Measurements from ENCODE around the gene CTCF. TPM values are rescaled to one million over a fixed set of nuclear protein-coding genes. Genes with fewer than 3 reads are reported as not detected.

Gene CTCF
- total RNA-seq, 1 experiment from 2014 or later = 33.1 TPM

- intact Hi-C loops (cut with micrococcal nuclease; ENCODE audit: unreplicated experiment) (no loop called here), in situ Hi-C loops (cut with HindIII; ENCODE audit: low pct_unique_long_range_greater_than_20kb, low sequenced_read_pairs) (no loop called here)
- Histone ChIP-seq H3K36me3 (ENCODE audit: control insufficient read depth, insufficient read depth, low read length) (no peaks in the 10 kb centered on the region), H3K4me1 (ENCODE audit: control insufficient read depth, insufficient read depth, low read length) (peaks cover 3% of the 10 kb centered on the region; the same call in 1 of the 2 replicates), H3K27ac (ENCODE audit: low read length) (no peak overlapping the region), H3K9me3 (ENCODE audit: control insufficient read depth, insufficient read depth, low read depth, low read length) (no peaks in the 10 kb centered on the region), H3K4me3 (ENCODE audit: low read depth in 2 of 2, low read length in 2 of 2) (no peak overlapping the region), H3K27me3 (ENCODE audit: control insufficient read depth, insufficient read depth, low read length) (no peaks in the 10 kb centered on the region)
- ChIA-PET POLR2A (no interaction called here), CTCF (no interaction called here)
- no peak for DNase-seq (ENCODE audit: low read depth, low spot score)
- TF ChIP-seq POLR2AphosphoS5 (IDR thresholded peaks at IDR 0.05; ENCODE audit: low read depth, low read length) (no peak), CTCF (IDR thresholded peaks at IDR 0.05) (no peak), SIN3A (IDR thresholded peaks at IDR 0.05; ENCODE audit: borderline replicate concordance, insufficient read depth, low read depth, low read length) (no peak), REST (IDR thresholded peaks at IDR 0.05; ENCODE audit: insufficient read depth in 1 of 2, low read depth in 2 of 2, low read length in 1 of 2) (no peak), TCF7L2 (IDR thresholded peaks at IDR 0.05; ENCODE audit: low read depth, low read length) (no peak)
- BruUV-seq (replicated peaks) = no TSS peak
- ATAC-seq = no peak
Measured at GRCh38 chr16:67654403-67654911, 92.1 kb downstream of the CTCF start.

GRCh38 chr16:67655363-67655762, 93.0 kb downstream of the CTCF start:
- ATAC-seq (no peak), DNase-seq (ENCODE audit: low read depth, low spot score) (no peak)
- Histone ChIP-seq H3K27me3 (ENCODE audit: control insufficient read depth, insufficient read depth, low read length) (no peaks in the 10 kb centered on the region), H3K36me3 (ENCODE audit: control insufficient read depth, insufficient read depth, low read length) (peaks cover 2% of the 10 kb centered on the region; the same call in 1 of the 2 replicates), H3K27ac (ENCODE audit: low read length) (no peak overlapping the region), H3K4me3 (ENCODE audit: low read depth in 2 of 2, low read length in 2 of 2) (no peak overlapping the region), H3K4me1 (ENCODE audit: control insufficient read depth, insufficient read depth, low read length) (peaks cover 3% of the 10 kb centered on the region; the same call in 1 of the 2 replicates), H3K9me3 (ENCODE audit: control insufficient read depth, insufficient read depth, low read depth, low read length) (no peaks in the 10 kb centered on the region)
- intact Hi-C loops (cut with micrococcal nuclease; ENCODE audit: unreplicated experiment) (no loop called here), in situ Hi-C loops (cut with HindIII; ENCODE audit: low pct_unique_long_range_greater_than_20kb, low sequenced_read_pairs) (no loop called here)
- no TSS peak for BruUV-seq (replicated peaks)
- POLR2A ChIA-PET = no interaction called here
- TF ChIP-seq TCF7L2 (IDR thresholded peaks at IDR 0.05; ENCODE audit: low read depth, low read length) (no peak), POLR2AphosphoS5 (IDR thresholded peaks at IDR 0.05; ENCODE audit: low read depth, low read length) (no peak), CTCF (IDR thresholded peaks at IDR 0.05) (no peak), REST (IDR thresholded peaks at IDR 0.05; ENCODE audit: insufficient read depth in 1 of 2, low read depth in 2 of 2, low read length in 1 of 2) (no peak), SIN3A (IDR thresholded peaks at IDR 0.05; ENCODE audit: borderline replicate concordance, insufficient read depth, low read depth, low read length) (no peak)
- CTCF ChIA-PET = interaction anchor here (0.6 kb wide), 1 partner anchor 13 kb away, joined by 3 read pairs; no protein-coding TSS in a partner anchor

All from Panc1 (cell line).